Gastroesophageal sphincter (tissue), 4 donors: Measurements from ENCODE around the gene QKI. TPM values are rescaled to one million over a fixed set of nuclear protein-coding genes. Genes with fewer than 3 reads are reported as not detected.

ENCODE experiments used
- ATAC-seq: fragments of 150-250 bp; one replicate; pipeline ENCODE4 v1.9.1; 2016; ENCODE audit warnings: mild to moderate bottlenecking, moderate library complexity
- H3K27ac ChIP-seq, 4 donors: fragments of 200-600 bp; sonication (generic) in 3 of 4; 1 replicate in 3 of 4; 2 replicates in 1 of 4; pipeline ENCODE4 v1.5.1; 2016 to 2019
- H3K27me3 ChIP-seq: fragments of 200-600 bp; sonication (generic); one replicate; pipeline ENCODE4 v1.5.1; 2019
- H3K36me3 ChIP-seq, 2 donors: fragments of 200-600 bp; sonication (generic); one replicate each; pipeline ENCODE4 v1.5.1; 2019; ENCODE audit warnings: control low read depth in 1 of 2
- H3K4me1 ChIP-seq, 3 donors: fragments of 200-600 bp; sonication (generic); 1 replicate in 2 of 3; 2 replicates in 1 of 3; pipeline ENCODE4 v1.5.1; 2016 to 2019; ENCODE audit warnings: control low read depth in 2 of 3
- H3K4me3 ChIP-seq, 2 donors: fragments of 200-600 bp; sonication (generic); one replicate each; pipeline ENCODE4 v1.5.1; 2019; ENCODE audit warnings: mild to moderate bottlenecking in 1 of 2, moderate library complexity in 1 of 2
- H3K9me3 ChIP-seq, 3 donors: fragments of 200-600 bp; sonication (generic); one replicate each; pipeline ENCODE4 v1.5.1; 2017 to 2019; ENCODE audit warnings: control low read depth in 2 of 3
- CTCF ChIP-seq, 4 experiments: fragments of 200-600 bp in 2 of 4; fragments of 450-650 bp in 2 of 4; sonication (generic) in 1 of 4; IDR thresholded peaks; one replicate each; pipeline ENCODE4 v1.5.1; 2017 to 2019; ENCODE audit warnings: antibody characterized with exemption in 4 of 4, mild to moderate bottlenecking in 2 of 4, moderate library complexity in 2 of 4
- EP300 ChIP-seq: sonication (generic); formaldehyde crosslinking; IDR thresholded peaks from one replicate; pipeline ENCODE4 v1.6.1; 2017; ENCODE audit warnings: antibody characterized with exemption, mild to moderate bottlenecking
- POLR2A ChIP-seq, 2 donors: fragments of 450-650 bp; IDR thresholded peaks; one replicate each; pipeline ENCODE4 v1.6.1; 2017; ENCODE audit warnings: antibody characterized with exemption in 2 of 2, mild to moderate bottlenecking in 2 of 2, moderate library complexity in 1 of 2
- POLR2AphosphoS5 ChIP-seq: sonication (generic); formaldehyde crosslinking; IDR thresholded peaks from one replicate; pipeline ENCODE4 v1.6.1; 2017; ENCODE audit warnings: antibody characterized with exemption
- WGBS, 2 donors: methylation state at CpG; one replicate each; pipeline ENCODE4 v1.1.5; 2018; ENCODE audit warnings: low coverage in 1 of 2; 5-methylcytosine and 5-hydroxymethylcytosine counted together
- total RNA-seq, 4 donors: library from RNA; depleted of rRNA; stranded (reverse); fragments of >200 nt; gene quantifications; one replicate each; pipeline ENCODE4 v1.1.0, GENCODE V29; 2016

The QKI gene
- total RNA-seq, 4 donors from 2014 or later, result 170 to 249 (median 227) TPM

GRCh38 chr6:163501439-163501838 lies 86.9 kb downstream of the QKI start:
- 27 to 39% methylated on average over 3 of the region's 3 CpGs for WGBS, 2 donors
- H3K27me3 ChIP-seq, result no peaks in the 10 kb centered on the region
- H3K27ac ChIP-seq, result no peak overlapping the region

DNA sequence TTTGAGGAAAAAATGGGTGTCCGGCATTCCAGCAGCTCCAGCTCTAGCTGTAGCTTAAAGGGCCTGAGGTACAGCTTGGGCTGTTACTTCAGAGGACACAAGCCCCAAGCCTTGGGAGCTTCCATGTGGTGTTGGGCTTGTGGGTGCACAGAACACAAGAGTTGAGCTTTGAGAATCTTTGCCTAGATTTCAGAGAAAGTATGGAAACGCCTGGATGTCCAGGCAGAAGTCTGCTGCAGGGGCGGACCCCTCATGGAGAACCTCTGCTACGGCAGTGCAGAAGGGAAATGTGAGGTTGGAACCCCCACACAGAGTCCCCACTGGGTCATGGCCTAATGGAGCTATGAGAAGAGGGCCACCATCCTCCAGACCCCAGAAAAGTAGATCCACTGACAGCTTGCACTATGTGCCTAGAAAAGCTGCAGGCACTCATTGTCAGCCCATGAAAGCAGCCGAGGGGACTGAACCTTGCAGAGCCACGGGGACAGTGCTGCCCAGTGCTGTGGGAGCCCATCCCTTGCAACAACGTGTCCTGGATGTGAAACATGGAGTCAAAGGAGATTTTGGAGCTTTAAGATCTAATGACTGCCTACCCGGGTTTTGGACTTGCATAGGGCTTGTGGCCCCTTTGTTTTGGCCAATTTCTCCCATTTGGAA lies 90.6 kb downstream of the QKI start:
- Histone ChIP-seq H3K27ac (no peak overlapping the region), H3K4me1 (peaks cover 0 to 33% (median 3%) of the 10 kb centered on the region in 3 donors), H3K4me3 (no peak overlapping the region), H3K27me3 (no peaks in the 10 kb centered on the region), H3K9me3 (peaks cover 0 to 10% (median 0%) of the 10 kb centered on the region in 3 donors), H3K36me3 (no peaks in the 10 kb centered on the region)
- no peak for TF ChIP-seq EP300
- no peak for TF ChIP-seq CTCF (IDR thresholded peaks at IDR 0.05)
- TF ChIP-seq POLR2A (IDR thresholded peaks at IDR 0.05), result no peak
- TF ChIP-seq POLR2AphosphoS5, result no peak
- no peak for ATAC-seq
- 75 to 95% methylated on average over 1 to 5 of the region's 8 CpGs for WGBS, 2 donors

More at GRCh38 chr6:163501439-163501838, 86.9 kb downstream of the QKI start:
- no peak for TF ChIP-seq EP300
- TF ChIP-seq POLR2AphosphoS5, result no peak
- TF ChIP-seq CTCF (IDR thresholded peaks at IDR 0.05), result no peak
- TF ChIP-seq POLR2A (IDR thresholded peaks at IDR 0.05), result no peak
- ATAC-seq, result no peak
- H3K9me3 ChIP-seq, result no peaks in the 10 kb centered on the region
- no peaks in the 10 kb centered on the region for H3K36me3 ChIP-seq
- peaks cover 0 to 50% (median 7%) of the 10 kb centered on the region in 3 donors for H3K4me1 ChIP-seq
- H3K4me3 ChIP-seq, result no peak overlapping the region

DNA sequence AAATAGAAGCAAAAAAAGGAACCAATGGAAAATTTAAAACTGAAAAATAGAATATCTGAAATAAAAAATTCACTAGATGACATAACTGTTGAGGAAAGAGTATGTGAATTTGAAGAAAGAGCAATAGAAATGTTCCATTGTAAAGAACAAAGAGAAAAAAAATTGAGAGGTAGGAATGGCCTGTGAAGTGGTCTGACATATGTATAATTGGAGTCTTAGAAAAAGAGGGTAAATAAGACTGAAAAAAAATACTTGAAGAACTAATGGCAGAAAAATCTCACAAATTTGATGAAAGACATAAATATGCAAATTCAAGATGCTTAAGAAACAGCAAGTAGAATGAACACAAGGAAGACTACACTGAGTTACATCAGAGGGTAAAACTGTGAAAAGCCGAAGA lies 93.4 kb downstream of the QKI start:
- no peak for ATAC-seq
- Histone ChIP-seq H3K9me3 (peaks cover 0 to 10% (median 0%) of the 10 kb centered on the region in 3 donors), H3K4me1 (peaks cover 0 to 15% (median 0%) of the 10 kb centered on the region in 3 donors), H3K4me3 (no peak overlapping the region), H3K27ac (no peak overlapping the region), H3K36me3 (no peaks in the 10 kb centered on the region), H3K27me3 (no peaks in the 10 kb centered on the region)
- no peak for TF ChIP-seq EP300
- no peak for TF ChIP-seq POLR2AphosphoS5
- TF ChIP-seq CTCF (IDR thresholded peaks at IDR 0.05), result no peak
- TF ChIP-seq POLR2A (IDR thresholded peaks at IDR 0.05), result no peak
- WGBS, 2 donors, result 96 to 100% methylated on average over 1 of the region's 1 CpG

- H3K9me3 ChIP-seq, result peaks cover 0 to 8% (median 0%) of the 10 kb centered on the region in 3 donors
- no peak for TF ChIP-seq POLR2AphosphoS5
- TF ChIP-seq POLR2A (IDR thresholded peaks at IDR 0.05), result no peak
- TF ChIP-seq CTCF (IDR thresholded peaks at IDR 0.05), result no peak
- no peak for TF ChIP-seq EP300
- no peaks in the 10 kb centered on the region for H3K27me3 ChIP-seq
- ATAC-seq, result no peak
- no peak overlapping the region for H3K4me3 ChIP-seq
- H3K4me1 ChIP-seq, result no peaks in the 10 kb centered on the region
- H3K27ac ChIP-seq, result no peak overlapping the region
- 72 to 77% methylated on average over 4 of the region's 4 CpGs for WGBS, 2 donors
- no peaks in the 10 kb centered on the region for H3K36me3 ChIP-seq
These were observed 98.5 kb downstream of the QKI start for GRCh38 chr6:163513003-163513402.

- Histone ChIP-seq H3K4me3 (no peak overlapping the region), H3K4me1 (no peaks in the 10 kb centered on the region), H3K27me3 (no peaks in the 10 kb centered on the region), H3K27ac (no peak overlapping the region), H3K9me3 (peaks cover 0 to 2% (median 0%) of the 10 kb centered on the region in 3 donors), H3K36me3 (no peaks in the 10 kb centered on the region)
- no peak for ATAC-seq
- 91 to 92% methylated on average over 2 of the region's 2 CpGs for WGBS, 2 donors
- TF ChIP-seq EP300 (no peak), CTCF (IDR thresholded peaks at IDR 0.05) (no peak), POLR2A (IDR thresholded peaks at IDR 0.05) (no peak), POLR2AphosphoS5 (no peak)
These were observed 99.2 kb downstream of the QKI start for GRCh38 chr6:163513570-163514166.
